Activated naive CD4-positive, alpha-beta T cell treated with Interleukin-2 at 50 U/mL for 16 hours (primary cell): ENCODE results near the gene OR1J1.

Source experiments
- DNase-seq: peaks from one replicate; pipeline ENCODE4 v3.0.0-alpha.2; 2020

Gene OR1J1, protein sequence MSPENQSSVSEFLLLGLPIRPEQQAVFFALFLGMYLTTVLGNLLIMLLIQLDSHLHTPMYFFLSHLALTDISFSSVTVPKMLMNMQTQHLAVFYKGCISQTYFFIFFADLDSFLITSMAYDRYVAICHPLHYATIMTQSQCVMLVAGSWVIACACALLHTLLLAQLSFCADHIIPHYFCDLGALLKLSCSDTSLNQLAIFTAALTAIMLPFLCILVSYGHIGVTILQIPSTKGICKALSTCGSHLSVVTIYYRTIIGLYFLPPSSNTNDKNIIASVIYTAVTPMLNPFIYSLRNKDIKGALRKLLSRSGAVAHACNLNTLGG

DNA sequence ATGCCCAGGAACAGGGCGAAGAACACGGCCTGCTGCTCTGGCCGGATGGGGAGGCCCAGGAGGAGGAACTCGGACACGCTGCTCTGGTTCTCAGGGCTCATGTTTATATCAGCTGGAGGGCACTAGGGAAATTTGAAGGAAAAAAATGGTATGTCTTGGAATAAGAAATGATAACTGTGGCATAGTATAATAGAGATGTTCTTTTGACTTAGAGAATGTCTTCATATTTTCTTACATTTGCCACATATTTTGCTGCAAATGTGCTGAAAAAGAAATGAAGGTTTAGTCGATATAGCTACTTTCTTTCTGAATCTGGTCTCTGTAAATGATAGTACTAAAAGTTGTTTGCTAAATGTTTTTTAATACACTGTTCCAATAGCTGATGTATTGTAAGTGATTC lies at the start of gene OR1J1:
TSS of gene OR1J1 (minus strand) at position 101 of the 400 bp plus-strand sequence. CDS start at position 101, 0 bp downstream.
- no peak for DNase-seq

DNA sequence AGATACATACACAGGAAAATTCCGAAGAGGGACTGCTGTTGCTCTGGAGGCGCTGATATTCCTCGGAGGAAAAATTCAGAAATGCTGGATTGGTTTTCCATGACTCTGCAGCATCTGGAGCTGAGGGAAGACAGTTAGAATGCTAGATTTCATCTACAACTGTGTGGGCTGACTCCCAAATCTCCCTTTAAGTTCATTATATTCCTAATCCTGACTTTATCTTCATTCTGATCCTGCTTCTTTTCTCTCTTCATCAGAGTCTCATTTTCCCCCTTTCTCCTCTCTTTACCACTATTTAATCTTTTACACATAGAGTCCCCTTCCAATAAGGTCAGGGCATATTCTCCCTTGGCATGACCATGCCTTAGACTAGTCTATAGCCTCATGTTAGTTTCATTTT lies 49.5 kb upstream of the OR1J1 start, which contains the start of gene OR1N1:
TSS of gene OR1N1 (minus strand) at position 101 of the 400 bp plus-strand sequence. CDS start at position 101, 0 bp downstream.
- no peak for DNase-seq

DNA sequence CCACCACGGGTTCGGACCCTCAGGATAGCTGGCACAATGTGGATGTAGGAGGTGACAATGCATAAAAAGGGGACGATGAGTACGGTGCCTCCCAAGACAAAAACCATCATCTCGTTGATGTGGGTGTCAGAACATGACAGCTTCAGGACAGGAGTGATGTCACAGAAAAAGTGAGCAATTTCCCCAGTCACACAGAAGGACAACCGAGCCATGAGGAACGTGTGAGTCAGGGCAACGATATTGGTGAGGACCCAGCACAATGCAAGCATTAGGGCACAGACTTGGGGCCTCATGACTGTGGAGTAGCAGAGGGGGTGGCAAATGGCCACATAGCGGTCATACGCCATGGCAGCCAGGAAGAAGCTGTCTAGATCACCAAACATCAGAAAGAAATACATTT lies 48.9 kb upstream of the OR1J1 start:
- no peak for DNase-seq

DNA sequence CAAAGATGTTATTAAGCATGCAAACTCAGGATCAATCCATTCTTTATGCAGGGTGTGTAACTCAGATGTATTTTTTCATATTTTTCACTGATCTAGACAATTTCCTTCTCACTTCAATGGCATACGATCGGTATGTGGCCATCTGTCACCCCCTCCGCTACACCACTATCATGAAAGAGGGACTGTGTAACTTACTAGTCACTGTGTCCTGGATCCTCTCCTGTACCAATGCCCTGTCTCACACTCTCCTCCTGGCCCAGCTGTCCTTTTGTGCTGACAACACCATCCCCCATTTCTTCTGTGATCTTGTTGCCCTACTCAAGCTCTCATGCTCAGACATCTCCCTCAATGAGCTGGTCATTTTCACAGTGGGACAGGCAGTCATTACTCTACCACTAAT lies 41.6 kb upstream of the OR1J1 start:
- DNase-seq = no peak

DNA sequence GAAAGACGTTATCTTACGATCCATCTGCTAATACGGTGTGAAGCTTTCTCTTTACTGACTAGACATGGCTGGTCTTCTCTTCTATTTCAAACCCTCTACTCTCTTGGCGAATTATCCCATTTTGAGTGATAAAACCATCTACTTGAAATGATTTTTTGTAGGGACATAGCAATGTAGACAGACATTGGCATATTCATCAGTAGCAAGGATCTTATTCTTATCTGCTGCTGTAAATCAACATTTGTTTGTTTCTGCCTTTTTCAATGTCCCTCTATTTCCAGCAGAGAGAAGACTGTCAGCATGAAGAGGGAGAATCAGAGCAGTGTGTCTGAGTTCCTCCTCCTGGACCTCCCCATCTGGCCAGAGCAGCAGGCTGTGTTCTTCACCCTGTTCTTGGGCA lies 41.1 kb upstream of the OR1J1 start, which contains the start of gene OR1J4:
TSS of gene OR1J4 (plus strand) at position 301 of the 400 bp plus-strand sequence. CDS start at position 301, 0 bp downstream.
- DNase-seq = no peak

DNA sequence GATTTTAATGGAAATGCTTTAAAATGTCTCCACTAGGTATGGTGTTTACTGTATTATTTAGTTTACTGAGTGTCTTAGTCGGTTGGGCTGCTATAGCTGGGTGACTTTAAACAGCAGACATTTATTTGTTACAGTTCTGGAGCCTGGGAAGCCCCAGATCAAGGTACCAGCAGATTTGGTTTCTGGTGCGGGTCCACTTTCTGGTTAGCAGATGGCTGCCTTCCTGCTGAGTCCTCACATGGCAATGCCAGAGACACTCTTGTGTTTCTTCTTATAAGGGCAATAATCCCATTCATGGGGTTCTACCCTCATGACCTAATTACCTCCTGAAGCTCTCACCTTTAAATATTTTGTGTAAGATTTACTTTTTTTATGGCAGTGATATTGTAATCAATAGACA lies 40.5 kb upstream of the OR1J1 start:
- DNase-seq = no peak

DNA sequence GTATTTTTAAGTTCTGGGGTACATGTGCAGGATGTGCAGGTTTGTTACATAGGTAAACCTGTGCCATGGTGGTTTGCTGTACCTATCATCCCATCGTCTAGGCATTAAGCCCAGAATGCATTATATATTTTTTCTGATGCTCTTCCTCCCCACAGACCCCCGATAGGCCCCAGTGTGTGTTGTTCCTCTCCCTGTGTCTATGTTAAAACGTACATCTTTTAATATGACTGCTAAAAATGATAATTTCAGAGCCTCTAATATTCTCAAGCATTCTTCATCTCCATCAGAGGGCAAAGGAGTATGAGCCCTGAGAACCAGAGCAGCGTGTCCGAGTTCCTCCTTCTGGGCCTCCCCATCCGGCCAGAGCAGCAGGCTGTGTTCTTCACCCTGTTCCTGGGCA lies 32.8 kb upstream of the OR1J1 start, which contains the start of gene OR1J2:
TSS of gene OR1J2 (plus strand) at position 301 of the 400 bp plus-strand sequence. CDS start at position 301, 0 bp downstream.
- no peak for DNase-seq

DNA sequence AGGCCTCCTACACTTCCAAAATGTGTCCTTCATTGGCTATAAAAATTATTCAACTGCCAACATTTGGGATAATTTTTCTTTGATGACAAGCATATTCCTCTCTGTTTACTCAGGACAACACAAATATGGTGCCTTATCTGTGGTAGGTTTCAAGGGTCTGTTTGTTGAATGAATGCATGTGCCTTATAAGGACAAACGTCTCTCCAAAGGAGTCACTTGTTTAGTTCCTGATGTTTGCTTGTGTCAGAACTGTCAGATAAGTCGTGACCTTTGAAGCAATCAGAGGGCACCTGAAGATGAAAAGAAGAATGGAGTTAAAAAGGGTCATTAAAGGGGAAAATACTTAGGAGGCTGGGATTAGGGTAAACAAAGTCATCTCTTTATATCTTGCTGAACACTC lies 29.2 kb upstream of the OR1J1 start:
- DNase-seq = no peak

DNA sequence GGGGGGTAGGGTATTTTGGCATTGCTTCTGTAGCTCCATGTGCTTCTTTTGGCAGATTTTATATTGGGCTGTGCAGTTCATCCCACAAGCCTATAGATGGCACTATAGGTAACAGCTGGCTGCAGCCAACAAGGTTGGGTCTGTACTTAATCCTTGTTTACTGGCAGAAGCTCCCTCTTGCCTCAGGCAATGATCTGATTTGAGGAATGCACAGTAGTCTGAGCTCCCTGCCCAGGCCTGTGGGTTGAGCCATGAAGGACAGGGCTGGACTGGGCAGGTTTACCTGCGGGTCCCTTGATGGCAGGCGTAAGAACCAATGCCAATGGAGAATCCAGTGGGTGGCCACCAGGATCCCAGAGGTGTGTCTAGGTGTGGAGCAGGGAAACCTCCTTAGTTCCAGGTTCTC lies 21.2 kb upstream of the OR1J1 start:
- DNase-seq = peak; percentile 11

DNA sequence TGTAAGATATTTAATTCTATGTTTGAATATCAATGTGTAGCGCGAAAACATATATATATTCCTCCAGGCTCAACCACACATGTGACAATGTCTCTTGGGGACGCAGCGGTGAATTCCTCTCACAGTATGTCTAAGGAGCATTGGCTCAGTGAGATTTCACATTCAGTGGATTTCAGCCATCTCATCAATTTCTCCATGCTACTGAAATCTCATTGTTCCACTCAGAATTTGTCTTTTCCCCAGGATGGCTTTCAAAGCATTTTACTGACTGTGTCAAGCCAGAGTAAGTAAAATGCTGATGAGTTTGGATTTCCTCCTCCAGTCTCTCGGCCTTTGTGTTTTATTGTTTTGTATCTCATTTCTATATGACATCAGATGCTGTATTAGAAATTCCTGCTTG lies 1.3 kb upstream of the OR1J1 start:
- no peak for DNase-seq

DNA sequence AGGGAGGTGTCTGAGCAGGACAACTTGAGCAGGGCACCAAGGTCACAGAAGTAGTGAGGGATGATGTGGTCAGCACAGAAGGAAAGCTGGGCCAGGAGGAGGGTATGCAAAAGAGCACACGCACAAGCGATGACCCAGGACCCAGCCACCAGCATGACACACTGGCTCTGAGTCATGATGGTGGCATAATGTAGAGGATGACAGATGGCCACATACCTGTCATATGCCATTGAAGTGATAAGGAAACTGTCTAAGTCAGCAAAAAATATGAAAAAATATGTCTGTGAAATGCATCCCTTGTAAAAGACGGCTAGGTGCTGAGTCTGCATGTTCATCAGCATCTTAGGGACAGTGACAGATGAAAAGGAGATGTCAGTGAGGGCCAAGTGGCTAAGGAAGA lies 380 bp downstream of the OR1J1 start:
- DNase-seq = no peak

DNA sequence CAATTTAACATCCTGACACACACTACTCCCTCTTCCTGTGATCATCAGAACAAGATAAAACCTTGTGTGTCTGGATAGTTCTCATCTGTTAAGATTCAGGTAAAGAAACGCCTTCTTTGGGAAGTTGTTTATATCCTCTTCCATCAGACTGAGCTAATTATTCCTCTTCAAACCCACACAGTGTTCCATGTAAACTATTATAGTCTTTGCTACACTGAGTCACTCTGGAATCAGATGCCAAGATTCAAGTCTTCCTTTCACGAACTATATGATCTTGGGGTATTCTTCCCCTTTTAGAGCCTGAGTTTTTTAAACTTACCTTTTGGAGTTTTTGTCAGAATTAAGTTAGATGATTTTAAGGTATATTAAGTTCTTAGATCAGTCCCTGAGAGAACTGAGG lies 2.0 kb downstream of the OR1J1 start:
- DNase-seq = no peak

DNA sequence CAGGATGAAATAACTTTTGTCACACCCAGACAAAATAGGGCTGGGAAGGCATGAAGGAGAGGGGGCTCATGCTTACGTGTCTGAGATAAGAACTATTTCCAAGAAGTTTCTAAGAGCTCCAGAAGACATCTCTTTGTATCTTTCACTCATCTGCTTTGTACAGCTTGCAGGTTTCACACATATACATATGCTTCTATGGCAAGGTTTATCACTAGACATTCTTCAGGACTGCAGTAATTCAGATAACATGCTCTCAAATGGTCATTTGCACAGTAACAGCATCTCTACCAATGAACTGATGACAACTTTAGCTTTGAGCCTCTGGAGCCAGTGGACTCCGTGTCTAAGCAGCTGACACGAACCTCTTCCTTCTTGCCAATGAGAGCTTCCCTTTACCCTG lies 3.2 kb downstream of the OR1J1 start:
- DNase-seq = no peak

DNA sequence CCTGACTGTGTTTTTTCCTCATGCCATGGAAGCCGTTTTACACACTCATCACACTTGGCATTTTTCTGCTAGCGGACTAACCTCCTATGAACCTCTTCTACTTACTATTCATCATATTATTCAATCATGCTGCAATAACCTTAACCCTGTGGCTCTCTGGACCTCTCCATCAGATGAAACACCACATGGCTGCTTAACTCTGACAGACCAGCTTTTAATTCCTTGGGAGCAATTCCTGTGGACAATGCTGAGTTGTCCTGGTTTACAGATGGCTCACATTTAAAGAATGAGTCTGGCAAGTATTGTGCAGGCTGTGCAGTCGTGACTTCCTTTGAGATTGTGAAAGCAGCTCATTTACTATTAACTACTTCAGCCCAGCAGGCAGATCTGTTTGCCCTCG lies 9.0 kb downstream of the OR1J1 start:
- DNase-seq = no peak

DNA sequence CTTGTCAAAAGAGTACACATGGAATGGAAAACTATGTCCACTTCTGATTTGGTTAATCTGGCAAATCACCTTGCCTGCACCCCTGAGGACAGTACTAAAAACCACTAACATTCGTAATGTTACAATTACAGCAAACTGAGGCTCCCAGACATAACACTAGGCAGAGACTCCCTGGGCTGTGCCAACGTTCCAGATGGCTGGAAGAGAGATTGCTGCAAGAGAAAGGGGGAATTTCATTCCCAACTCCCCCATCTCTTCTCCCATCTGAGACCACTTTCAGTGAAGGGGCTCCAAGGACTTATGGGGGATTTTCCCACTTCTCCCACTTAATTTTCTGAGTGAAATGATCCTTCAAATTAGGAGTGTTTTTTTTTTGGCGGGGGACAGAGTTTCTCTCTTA lies 11.3 kb downstream of the OR1J1 start:
- no peak for DNase-seq

DNA sequence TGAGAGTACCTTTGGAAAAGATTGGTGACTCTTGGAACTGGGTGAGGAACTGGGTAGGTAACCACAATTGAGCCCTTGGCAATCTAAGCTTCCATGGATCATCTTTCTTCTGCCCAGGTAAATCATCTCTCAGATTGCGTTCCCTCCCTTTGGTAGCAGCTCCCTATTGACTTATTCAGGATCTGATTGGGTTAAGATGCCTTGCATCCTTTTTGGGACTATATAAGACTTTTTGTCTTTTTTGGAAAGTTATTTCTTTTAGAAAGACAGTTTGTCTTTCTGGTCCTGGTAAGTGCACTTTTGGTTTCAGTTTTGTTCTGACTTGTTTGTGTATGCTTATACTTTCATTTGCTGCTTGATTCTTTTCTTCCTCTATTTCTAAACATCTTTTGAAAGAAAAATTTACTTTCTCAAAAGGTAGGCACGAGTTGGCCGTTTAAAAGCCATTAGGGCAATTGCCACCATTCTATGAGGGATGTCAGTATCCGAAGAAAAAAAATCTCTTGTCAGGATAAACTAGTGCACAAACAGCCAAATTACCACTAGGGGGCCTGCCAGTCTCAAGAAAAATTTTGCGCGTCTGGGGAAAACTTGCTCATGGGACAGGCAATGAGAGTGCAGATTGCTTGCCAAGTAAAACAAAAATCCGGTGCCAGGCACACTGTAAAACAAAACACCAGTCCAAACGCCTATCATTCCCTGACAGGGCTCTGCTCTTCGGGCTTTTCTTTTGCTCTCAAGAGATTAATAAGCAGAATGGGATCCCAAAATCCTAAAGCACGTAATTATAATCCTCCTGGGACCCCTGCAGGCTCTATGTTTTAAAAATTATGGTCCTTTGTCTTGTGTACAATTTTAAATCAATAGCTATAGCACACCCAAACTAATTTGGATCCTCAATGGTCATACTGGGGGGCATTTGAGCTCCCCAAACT lies 12.8 kb downstream of the OR1J1 start:
- DNase-seq = peak; percentile 61

DNA sequence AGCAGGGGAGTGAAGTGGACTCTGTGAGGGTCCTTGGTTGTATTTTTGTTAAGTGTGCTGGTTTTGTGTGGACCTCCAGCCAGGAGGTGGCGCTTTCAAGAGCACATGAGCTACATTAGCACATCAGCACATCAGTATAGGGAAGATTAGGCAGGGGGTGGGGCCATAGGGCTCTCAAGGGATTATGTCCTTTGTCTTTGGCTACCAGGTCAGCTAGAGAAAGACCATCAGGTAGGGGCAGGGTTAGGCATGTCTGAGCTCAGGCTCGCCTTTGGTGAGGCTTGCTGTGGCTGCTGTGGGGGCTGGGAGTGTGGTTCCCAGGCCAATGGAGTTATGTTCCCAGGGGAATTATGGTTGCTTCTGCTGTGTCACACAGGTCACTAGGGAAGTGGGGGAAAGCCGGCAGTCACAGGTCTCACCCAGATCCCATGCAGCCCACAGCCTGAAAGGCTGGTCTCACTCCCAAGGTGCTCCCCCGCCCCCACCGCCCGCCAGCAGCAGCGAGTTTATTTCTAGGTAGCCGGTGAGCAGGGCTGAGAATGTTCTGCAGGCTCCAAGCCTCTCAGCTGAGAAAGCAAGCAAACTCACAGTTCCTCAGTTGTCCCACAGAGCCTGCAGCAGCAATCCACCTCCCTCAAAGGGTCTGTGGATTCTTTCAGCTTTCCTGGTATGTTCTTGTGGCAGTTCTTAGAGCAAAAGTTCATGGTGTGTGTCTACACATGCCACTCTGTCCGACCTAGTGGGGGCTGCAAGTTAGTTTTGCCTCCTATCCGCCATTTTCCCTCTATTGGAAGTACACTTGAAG lies 13.7 kb downstream of the OR1J1 start:
- peak; percentile 12 for DNase-seq

DNA sequence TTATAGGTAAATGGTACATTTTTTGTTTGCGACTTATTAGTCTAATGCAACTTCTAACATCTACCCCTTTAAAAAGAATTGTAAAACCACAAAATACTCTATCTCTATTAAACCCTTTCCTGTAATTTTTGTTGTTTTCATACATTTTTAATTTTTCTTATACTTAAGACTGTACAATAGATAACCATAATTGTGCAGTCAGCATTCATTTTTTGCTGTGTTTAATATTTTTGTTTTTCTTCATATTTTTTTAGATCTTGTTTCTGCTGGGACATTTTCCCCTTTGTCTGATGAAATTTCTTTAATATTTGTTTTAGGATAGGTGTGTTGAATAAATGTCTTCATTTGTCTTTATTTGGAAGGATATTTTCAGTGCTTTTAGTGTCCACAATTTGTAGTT lies 19.9 kb downstream of the OR1J1 start:
- DNase-seq = no peak

DNA sequence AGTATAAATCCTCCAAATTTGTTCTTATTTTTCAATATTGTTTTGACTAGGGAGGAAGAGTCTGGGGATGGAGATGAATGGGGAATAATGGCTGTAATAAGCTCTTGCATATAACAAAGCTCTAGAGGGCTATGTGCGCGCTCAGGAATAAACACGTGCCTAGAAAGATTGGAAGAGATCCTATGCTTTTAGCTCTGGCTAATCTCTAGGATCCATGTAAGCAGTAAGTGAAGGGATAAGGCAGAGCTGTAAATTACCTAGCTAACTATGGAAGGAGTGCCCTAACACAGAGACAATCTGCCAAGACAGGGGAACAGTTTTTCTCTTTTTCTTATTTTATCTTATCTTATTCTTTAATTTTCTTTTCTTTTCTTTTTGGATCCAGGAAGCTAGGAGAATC lies 21.6 kb downstream of the OR1J1 start:
- no peak for DNase-seq

DNA sequence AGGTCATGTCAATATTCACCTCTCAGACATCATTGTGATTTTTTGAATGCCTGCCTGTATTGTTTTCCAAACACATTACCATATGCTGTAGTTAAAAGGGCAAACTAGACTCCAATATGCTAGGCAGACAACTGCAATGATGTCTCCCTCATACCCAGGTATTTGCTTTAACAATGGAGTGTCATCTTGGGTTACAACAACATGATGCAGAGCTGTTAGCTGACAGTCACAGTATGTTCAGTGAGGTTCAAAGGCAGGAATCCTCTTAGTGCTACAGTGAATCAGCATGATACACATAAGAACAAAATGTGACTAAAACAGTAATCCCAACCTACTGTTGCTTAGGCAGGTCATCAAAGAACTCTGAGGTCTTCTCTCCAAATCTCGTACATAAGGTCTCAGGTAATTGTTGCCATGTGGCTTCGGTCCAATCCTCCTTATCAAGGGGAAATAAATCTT lies 24.0 kb downstream of the OR1J1 start:
- DNase-seq = no peak

DNA sequence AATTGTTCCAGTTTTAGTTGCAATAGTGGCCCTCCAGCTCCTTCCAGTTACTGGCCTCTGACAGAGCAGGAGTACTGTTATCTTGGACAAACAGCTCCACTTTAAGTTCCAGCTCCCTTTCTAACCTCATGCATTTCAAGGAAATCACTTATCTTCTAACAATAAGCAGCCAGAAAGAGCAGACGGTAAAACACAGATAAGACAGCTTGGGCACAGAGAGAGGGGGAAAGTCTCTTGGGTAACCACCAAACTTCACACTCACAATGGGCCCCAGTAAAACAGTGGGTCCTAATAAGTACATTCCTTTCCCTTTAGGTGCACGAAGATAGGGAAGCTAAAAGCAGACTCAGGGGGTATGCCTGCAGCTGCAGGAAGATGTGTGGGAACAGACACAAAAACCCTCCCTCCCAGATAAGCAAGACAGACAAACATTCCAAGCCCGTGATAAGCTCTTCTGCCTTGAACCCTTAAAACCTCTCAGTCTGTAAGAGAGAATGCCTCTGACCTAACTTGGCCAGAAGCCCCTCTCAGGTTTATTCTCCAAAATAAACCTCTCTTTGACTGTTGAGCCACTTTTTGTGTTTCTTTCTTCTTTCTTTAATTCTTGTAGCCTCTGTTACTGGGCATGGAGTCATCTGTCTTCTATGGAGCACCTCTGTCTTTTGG lies 30.8 kb downstream of the OR1J1 start:
- no peak for DNase-seq

DNA sequence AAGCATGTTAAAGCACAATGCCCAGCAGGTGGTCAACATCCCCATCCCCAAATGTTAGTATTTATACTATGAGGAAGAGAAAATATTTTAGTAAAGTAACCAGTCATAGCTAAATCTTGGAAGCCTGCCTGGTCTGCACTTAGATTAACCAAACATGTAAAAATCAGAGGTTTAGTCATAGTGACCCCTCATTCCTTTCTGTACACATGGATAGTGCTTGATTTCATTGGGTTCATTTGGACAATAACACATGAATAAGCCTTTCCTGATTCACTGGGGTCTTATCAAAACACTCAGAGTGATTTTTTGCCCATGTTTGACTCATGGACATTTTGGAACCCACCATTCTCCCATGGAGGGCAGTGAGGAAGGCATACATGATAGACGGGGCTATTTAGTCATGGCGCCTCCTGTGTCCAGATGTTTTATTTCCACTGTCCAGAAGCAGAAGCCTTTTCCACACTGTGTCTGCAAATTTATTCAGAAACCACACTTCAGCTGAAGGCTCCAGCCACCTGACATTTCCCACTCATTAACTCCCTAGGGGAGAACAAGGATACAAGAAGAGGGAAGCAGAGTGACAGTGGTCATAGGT lies 32.5 kb downstream of the OR1J1 start:
- no peak for DNase-seq
